BJ (cell line): ENCODE measurements around the gene KDM4B. TPM values are rescaled to one million over a fixed set of nuclear protein-coding genes. Genes with fewer than 3 reads are reported as not detected.
"Not testable (repeated sequence)": the region's sequence is repeated elsewhere in the genome, so short reads cannot be mapped to it uniquely, and the experiment has no call there.

ENCODE experiments used
- CTCF ChIA-PET: fragments of 350-600 bp; formaldehyde crosslinking; extraction: SDS; loops from one replicate; lab custom pipeline; 2021; ENCODE audit warnings: antibody characterized with exemption, inconsistent platforms; lab: Yijun Ruan, JAX
- POLR2A ChIA-PET: fragments of 300-600 bp; sonication (Branson Sonifier 250); formaldehyde crosslinking; extraction: SDS; loops from one replicate; lab custom pipeline; 2021; ENCODE audit warnings: antibody characterized with exemption; lab: Charles Lee
- DNase-seq: peaks from one replicate; pipeline ENCODE4 v3.0.0-alpha.2; 2011; ENCODE audit warnings: low read depth
- H3K27me3 ChIP-seq: 2 replicates; pipeline ENCODE4 v1.6.0; 2011; ENCODE audit warnings: low read length; ENCODE audit not compliant: control insufficient read depth, insufficient read depth
- H3K36me3 ChIP-seq: 2 replicates; pipeline ENCODE4 v1.5.1; 2011; ENCODE audit warnings: low read length; ENCODE audit not compliant: control insufficient read depth, insufficient read depth
- H3K4me3 ChIP-seq: 2 replicates; pipeline ENCODE4 v1.5.1; 2011; ENCODE audit warnings: low read depth, mild to moderate bottlenecking, control low read depth, low read length
- polyA plus RNA-seq: library from polyadenylated mRNA; depleted of rRNA; stranded (reverse); fragments of >200 nt; gene quantifications from 2 replicates; pipeline ENCODE4 v1.2.3, GENCODE V29; 2011
- TF ChIP-seq, protein P1 (sequence below): IDR thresholded peaks from 2 replicates; pipeline ENCODE4 v1.5.1; 2011; ENCODE audit warnings: low read depth, mild to moderate bottlenecking, control low read depth, inconsistent platforms, low read length, moderate library complexity; ENCODE audit not compliant: insufficient read depth

The KDM4B gene
- polyA plus RNA-seq, 1 experiment = 15.2 TPM

DNA sequence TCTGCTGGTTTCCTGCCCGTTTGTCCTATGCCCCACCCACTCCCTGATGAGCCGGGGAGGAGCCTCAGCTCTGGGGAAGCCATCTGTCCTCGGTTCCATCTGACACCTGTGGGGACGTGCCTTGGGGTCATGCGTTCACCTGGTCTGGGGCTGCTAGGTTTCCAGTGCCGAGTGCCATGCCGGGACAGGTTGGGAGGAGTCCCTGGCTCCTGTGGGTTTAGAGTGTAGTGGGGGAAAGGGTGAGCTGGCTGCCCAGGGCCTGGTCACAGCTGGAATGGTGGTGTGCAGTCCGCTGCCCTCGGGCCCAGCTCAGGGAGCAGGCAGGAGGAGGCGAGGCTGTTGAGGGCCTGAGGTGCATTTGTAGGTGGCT, 2.5 kb downstream of the KDM4B start:
- Histone ChIP-seq H3K36me3 (no peaks in the 10 kb centered on the region), H3K4me3 (peak overlapping the region; percentile 83), H3K27me3 (no peaks in the 10 kb centered on the region)
- ChIA-PET CTCF (interaction anchor here (0.7 to 4.8 kb wide), 8 partner anchors 8 to 120 kb away, joined by 3 to 27 read pairs (median 6); no protein-coding TSS in a partner anchor), POLR2A (no interaction called here)
- no peak for DNase-seq
- TF ChIP-seq, protein P1, sequence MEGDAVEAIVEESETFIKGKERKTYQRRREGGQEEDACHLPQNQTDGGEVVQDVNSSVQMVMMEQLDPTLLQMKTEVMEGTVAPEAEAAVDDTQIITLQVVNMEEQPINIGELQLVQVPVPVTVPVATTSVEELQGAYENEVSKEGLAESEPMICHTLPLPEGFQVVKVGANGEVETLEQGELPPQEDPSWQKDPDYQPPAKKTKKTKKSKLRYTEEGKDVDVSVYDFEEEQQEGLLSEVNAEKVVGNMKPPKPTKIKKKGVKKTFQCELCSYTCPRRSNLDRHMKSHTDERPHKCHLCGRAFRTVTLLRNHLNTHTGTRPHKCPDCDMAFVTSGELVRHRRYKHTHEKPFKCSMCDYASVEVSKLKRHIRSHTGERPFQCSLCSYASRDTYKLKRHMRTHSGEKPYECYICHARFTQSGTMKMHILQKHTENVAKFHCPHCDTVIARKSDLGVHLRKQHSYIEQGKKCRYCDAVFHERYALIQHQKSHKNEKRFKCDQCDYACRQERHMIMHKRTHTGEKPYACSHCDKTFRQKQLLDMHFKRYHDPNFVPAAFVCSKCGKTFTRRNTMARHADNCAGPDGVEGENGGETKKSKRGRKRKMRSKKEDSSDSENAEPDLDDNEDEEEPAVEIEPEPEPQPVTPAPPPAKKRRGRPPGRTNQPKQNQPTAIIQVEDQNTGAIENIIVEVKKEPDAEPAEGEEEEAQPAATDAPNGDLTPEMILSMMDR = no peak

DNA sequence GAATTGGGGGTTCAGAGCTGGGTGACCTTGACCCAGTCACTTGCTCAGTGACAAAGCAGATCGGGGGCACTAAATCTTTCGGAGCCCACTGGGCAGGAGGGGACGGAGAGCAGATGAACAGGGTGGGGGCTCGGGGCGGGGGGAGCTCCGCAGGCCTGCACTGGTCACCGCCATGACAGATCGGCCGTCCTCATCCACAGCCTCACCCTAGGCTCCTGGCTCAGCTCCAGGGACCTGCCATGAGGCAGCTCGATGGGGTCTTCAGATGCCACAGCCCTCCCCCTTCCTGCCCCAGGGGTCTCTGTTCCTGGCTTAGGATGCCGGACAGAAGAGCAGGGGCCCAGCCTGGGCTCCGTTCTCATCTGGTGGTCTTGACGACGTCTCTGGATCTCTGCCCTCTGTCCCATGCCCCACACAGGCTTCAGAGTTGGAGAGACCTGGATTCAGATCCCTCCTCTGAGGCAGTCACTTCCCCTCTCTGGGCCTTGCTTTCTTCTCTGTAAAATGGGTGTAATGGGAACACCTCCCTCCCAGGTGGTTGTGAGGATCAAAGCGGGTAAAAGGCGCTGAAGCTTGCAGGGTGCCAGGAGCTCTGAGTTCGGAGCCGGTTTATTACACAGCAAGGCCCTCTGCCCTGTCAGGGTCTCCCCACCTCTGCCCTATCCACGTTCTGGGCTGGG, 3.0 kb downstream of the KDM4B start:
- ChIA-PET CTCF (interaction anchor here (0.7 to 4.8 kb wide), 7 partner anchors 13 to 120 kb away, joined by 3 to 27 read pairs (median 6); no protein-coding TSS in a partner anchor), POLR2A (no interaction called here)
- TF ChIP-seq, protein P1 = no peak
- Histone ChIP-seq H3K27me3 (no peaks in the 10 kb centered on the region), H3K36me3 (peaks cover 2% of the 10 kb centered on the region; the same call in 1 of the 2 replicates), H3K4me3 (peak overlapping the region; percentile 83)
- no peak for DNase-seq

DNA sequence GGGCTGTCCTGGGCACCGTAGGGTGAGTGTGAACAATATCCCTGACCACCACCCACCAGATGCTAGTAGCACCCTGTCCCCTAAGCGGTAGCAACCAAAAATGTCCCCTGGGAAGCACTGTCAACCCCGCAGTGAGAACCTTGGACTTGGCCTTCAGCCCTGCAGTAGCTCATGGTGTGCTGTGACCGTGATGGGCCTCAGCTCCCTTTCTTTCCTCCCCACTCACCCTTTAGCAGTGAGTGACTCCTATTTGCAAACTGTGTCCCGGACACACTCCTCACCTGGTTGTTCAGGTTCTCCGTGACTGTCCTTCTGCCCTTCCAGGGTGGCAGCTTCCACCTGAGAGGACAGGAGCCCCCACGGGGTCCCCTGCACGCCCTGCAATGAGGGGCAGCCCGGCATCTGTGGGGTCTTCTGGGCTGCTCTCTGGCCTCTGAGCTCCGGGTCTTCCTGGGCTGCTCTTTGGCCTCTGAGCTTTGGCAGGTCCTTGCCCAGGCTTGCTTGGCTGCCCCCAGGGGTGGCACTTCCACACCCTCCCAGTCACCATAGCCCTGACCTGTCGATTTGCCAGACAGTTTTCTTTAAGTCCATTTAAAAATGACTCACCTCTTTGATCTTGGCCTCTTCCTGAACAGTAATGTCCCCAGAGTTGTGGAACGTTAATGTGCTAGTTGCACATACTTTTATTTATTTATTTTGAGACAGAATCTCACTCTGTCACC, 3.8 kb downstream of the KDM4B start:
- Histone ChIP-seq H3K36me3 (peaks cover 6% of the 10 kb centered on the region), H3K4me3 (no peak overlapping the region), H3K27me3 (no peaks in the 10 kb centered on the region)
- TF ChIP-seq, protein P1 = no peak
- CTCF ChIA-PET = interaction anchor here (0.8 to 4.8 kb wide), 3 partner anchors 57 to 64 kb away, joined by 3 to 27 read pairs (median 4); no protein-coding TSS in a partner anchor
- DNase-seq = no peak
- POLR2A ChIA-PET = no interaction called here

DNA sequence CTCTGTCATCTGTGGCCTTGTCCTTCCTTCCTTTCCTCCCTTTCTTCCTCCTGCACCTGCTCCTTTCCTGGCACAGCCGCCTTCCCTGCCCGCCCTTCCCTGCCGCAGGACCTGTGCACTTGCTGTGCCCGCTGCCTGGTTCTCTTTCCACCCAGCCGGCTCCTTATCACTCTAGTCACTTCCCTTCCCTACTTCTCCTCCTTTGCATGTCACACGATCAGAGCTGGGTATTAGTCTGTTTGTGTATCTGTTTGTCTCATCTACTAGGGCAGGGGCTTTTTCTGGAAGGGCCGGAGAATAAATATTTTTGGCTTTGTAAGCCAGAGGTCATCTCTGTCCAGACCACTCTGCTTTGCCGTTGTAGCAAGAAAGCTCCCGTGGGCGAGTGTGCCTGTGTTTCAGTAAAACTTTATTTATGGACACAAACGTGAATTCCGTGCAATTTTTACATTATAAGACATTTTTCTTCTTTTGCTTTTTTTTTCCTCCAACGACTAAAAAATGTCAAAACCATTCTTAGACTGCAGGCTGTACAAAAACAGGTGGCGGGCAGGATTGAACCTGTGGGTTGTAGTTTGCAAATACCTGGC, 6.1 kb downstream of the KDM4B start:
- H3K4me3 ChIP-seq = no peak overlapping the region
- H3K27me3 ChIP-seq = no peaks in the 10 kb centered on the region
- DNase-seq = no peak
- H3K36me3 ChIP-seq = peaks cover 10% of the 10 kb centered on the region
- TF ChIP-seq, protein P1 = no peak
- POLR2A ChIA-PET = no interaction called here
- CTCF ChIA-PET = interaction anchor here (0.7 kb wide), 1 partner anchor 55 kb away, joined by 5 read pairs; no protein-coding TSS in a partner anchor

DNA sequence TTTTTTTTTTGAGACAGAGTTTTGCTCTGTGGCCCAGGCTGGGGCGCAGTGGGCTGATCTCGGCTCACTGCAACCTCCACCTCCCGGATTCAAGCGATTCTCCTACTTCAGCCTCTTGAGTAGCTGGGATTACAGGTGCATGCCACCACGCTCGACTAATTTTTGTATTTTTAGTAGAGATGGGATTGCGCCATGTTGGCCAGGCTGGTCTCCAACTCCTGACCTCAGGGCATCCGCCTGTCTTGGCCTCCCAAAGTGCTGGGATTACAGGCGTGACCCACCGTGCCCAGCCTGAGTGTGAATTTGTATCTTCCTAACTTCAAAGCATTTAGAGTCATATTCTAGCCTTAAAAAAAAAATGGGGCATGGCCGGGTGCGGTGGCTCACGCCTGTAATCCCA, 6.7 kb downstream of the KDM4B start:
- not testable (repeated sequence) for H3K4me3 ChIP-seq, H3K27me3 ChIP-seq, DNase-seq
- ChIA-PET CTCF (interaction anchor here (0.6 to 2.2 kb wide), 7 partner anchors 14 to 73 kb away, joined by 3 to 9 read pairs (median 5); partner anchors contain the start of gene ARRDC5), POLR2A (interaction anchor here (0.6 kb wide), 1 partner anchor 472 kb away, joined by 7 read pairs; no protein-coding TSS in a partner anchor)
- peaks cover 10% of the 10 kb centered on the region for H3K36me3 ChIP-seq
